IMR-90 (cell line): ENCODE measurements around the gene SH3TC1. TPM values are rescaled to one million over a fixed set of nuclear protein-coding genes. Genes with fewer than 3 reads are reported as not detected.

Experiments used
- ATAC-seq: fragments of 200-7000 bp; cut with Tn5 transposase; 2 replicates; pipeline ENCODE4 v1.9.1; 2020; ENCODE audit warnings: low read depth, mild to moderate bottlenecking, moderate library complexity
- BruUV-seq: library from RNA; stranded (reverse); fragments of 400-500 nt; replicated peaks from 2 replicates; lab custom pipeline; 2021; lab: Mats Ljungman, UMichigan
- CTCF ChIA-PET: fragments of 300-600 bp; formaldehyde crosslinking; extraction: SDS; loops from one replicate; lab custom pipeline; 2021; ENCODE audit warnings: antibody characterized with exemption; lab: Yijun Ruan, JAX
- POLR2A ChIA-PET: fragments of 300-600 bp; sonication (Branson Sonifier 250); formaldehyde crosslinking; loops from one replicate; lab custom pipeline; 2022; ENCODE audit warnings: antibody characterized with exemption; ENCODE audit not compliant: unreplicated experiment; lab: Charles Lee
- DNase-seq: peaks from one replicate; pipeline ENCODE4 v3.0.0; 2013
- H2AFZ ChIP-seq: replicated peaks from 2 replicates; pipeline ENCODE3; 2013; ENCODE audit warnings: low read length, mild to moderate bottlenecking; ENCODE audit not compliant: poor library complexity
- H2AK5ac ChIP-seq: 2 replicates; pipeline ENCODE4 v1.6.1; 2013; ENCODE audit warnings: low read depth, low read length, inconsistent platforms
- H2AK9ac ChIP-seq: replicated peaks from 2 replicates; pipeline ENCODE3; 2013; ENCODE audit warnings: mild to moderate bottlenecking, low read depth, low read length, moderate library complexity; ENCODE audit not compliant: poor library complexity
- H2BK120ac ChIP-seq: 2 replicates; pipeline ENCODE4 v1.6.1; 2013; ENCODE audit warnings: low read depth, low read length, inconsistent platforms
- H2BK15ac ChIP-seq: 3 replicates; pipeline ENCODE4 v1.6.1; 2013; ENCODE audit warnings: low read depth, low read length, inconsistent platforms
- H2BK20ac ChIP-seq: 2 replicates; pipeline ENCODE4 v1.6.1; 2013; ENCODE audit warnings: low read depth, mild to moderate bottlenecking, inconsistent platforms, low read length, moderate library complexity
- H2BK5ac ChIP-seq: 2 replicates; pipeline ENCODE4 v1.6.1; 2013; ENCODE audit warnings: mild to moderate bottlenecking, low read depth, low read length, inconsistent platforms; ENCODE audit not compliant: poor library complexity, severe bottlenecking
- H3K14ac ChIP-seq: replicated peaks from 2 replicates; pipeline ENCODE4 v1.6.1; 2013; ENCODE audit warnings: low read depth, low read length, inconsistent platforms
- H3K18ac ChIP-seq: 2 replicates; pipeline ENCODE4 v1.6.1; 2013; ENCODE audit warnings: low read depth, low read length, control low read depth
- H3K23ac ChIP-seq: 2 replicates; pipeline ENCODE4 v1.6.1; 2013; ENCODE audit warnings: low read depth, low read length, inconsistent platforms
- H3K27ac ChIP-seq: 2 replicates; pipeline ENCODE4 v1.5.1; 2013; ENCODE audit warnings: mild to moderate bottlenecking, control low read depth, low read length; ENCODE audit not compliant: insufficient read depth
- H3K27me3 ChIP-seq: 2 replicates; pipeline ENCODE4 v1.6.1; 2013; ENCODE audit warnings: low read length; ENCODE audit not compliant: control insufficient read depth, insufficient read depth
- H3K36me3 ChIP-seq: 2 replicates; pipeline ENCODE4 v1.6.1; 2013; ENCODE audit warnings: low read length, mixed read lengths; ENCODE audit not compliant: control insufficient read depth, insufficient read depth
- H3K4ac ChIP-seq: 2 replicates; pipeline ENCODE4 v1.6.1; 2013; ENCODE audit warnings: low read depth, low read length, inconsistent platforms
- H3K4me1 ChIP-seq: 2 replicates; pipeline ENCODE4 v1.6.1; 2013; ENCODE audit warnings: low read length, mixed read lengths; ENCODE audit not compliant: control insufficient read depth, insufficient read depth
- H3K4me2 ChIP-seq: 2 replicates; pipeline ENCODE4 v1.6.1; 2013; ENCODE audit warnings: low read depth, mild to moderate bottlenecking, control low read depth, low read length, moderate library complexity
- H3K4me3 ChIP-seq: 2 replicates; pipeline ENCODE4 v1.5.1; 2013; ENCODE audit warnings: low read depth, mild to moderate bottlenecking, control low read depth, low read length, moderate library complexity; ENCODE audit not compliant: insufficient read depth
- H3K56ac ChIP-seq: 2 replicates; pipeline ENCODE4 v1.6.1; 2013; ENCODE audit warnings: low read length, inconsistent platforms; ENCODE audit not compliant: insufficient read depth; ENCODE audit errors: extremely low read depth
- H3K79me1 ChIP-seq, 2 experiments: 2 replicates each; pipeline ENCODE4 v1.6.1; 2013; ENCODE audit warnings: low read length in 2 of 2, inconsistent platforms in 1 of 2, low read depth in 1 of 2
- H3K9ac ChIP-seq: 2 replicates; pipeline ENCODE4 v1.6.1; 2013; ENCODE audit warnings: low read depth, low read length, control low read depth
- H3K9me1 ChIP-seq: 2 replicates; pipeline ENCODE4 v1.6.1; 2013; ENCODE audit warnings: low read length, inconsistent platforms; ENCODE audit not compliant: insufficient read depth
- H3K9me3 ChIP-seq: 2 replicates; pipeline ENCODE4 v1.6.1; 2013; ENCODE audit warnings: low read length; ENCODE audit not compliant: control insufficient read depth, insufficient read depth
- H4K20me1 ChIP-seq: 2 replicates; pipeline ENCODE4 v1.6.1; 2013; ENCODE audit warnings: low read length, inconsistent platforms; ENCODE audit not compliant: insufficient read depth
- H4K5ac ChIP-seq: 2 replicates; pipeline ENCODE4 v1.6.1; 2013; ENCODE audit warnings: mild to moderate bottlenecking, low read depth, low read length, control low read depth
- H4K8ac ChIP-seq, 2 experiments: 2 replicates each; pipeline ENCODE4 v1.6.1; 2013; ENCODE audit warnings: low read depth in 2 of 2, low read length in 2 of 2, control low read depth in 1 of 2, inconsistent platforms in 1 of 2
- H4K91ac ChIP-seq: 2 replicates; pipeline ENCODE4 v1.6.1; 2013; ENCODE audit warnings: low read depth, low read length, inconsistent platforms; ENCODE audit not compliant: insufficient read depth
- BHLHE40 ChIP-seq: fragments of 150-350 bp; IDR thresholded peaks from 2 replicates; pipeline ENCODE4 v1.6.1; 2016; ENCODE audit warnings: mild to moderate bottlenecking, low read depth, low read length
- CHD1 ChIP-seq: IDR thresholded peaks from 2 replicates; pipeline ENCODE4 v1.6.1; 2012; ENCODE audit warnings: low read depth, low read length, improper control_type of control experiment
- CTCF ChIP-seq: conservative IDR thresholded peaks from 2 replicates; pipeline ENCODE4 v1.5.1; 2012; ENCODE audit warnings: mild to moderate bottlenecking, low read depth, low read length, improper control_type of control experiment
- FOS ChIP-seq: fragments of 150-350 bp; IDR thresholded peaks from 2 replicates; pipeline ENCODE4 v1.6.1; 2016; ENCODE audit warnings: low read depth, low read length
- MAFK ChIP-seq: IDR thresholded peaks from 2 replicates; pipeline ENCODE4 v1.6.1; 2012; ENCODE audit warnings: low read depth, low read length, improper control_type of control experiment
- MXI1 ChIP-seq: IDR thresholded peaks from 2 replicates; pipeline ENCODE4 v1.6.1; 2012; ENCODE audit warnings: low read depth, mild to moderate bottlenecking, low read length, moderate library complexity, borderline replicate concordance
- NFE2L2 ChIP-seq: fragments of 150-350 bp; IDR thresholded peaks from 2 replicates; pipeline ENCODE4 v1.6.1; 2016; ENCODE audit warnings: low read depth, mild to moderate bottlenecking, low read length
- RAD21 ChIP-seq: IDR thresholded peaks from 2 replicates; pipeline ENCODE4 v1.6.1; 2012; ENCODE audit warnings: low read length, improper control_type of control experiment
- RCOR1 ChIP-seq: IDR thresholded peaks from 2 replicates; pipeline ENCODE4 v1.6.1; 2012; ENCODE audit warnings: mild to moderate bottlenecking, low read length, improper control_type of control experiment; ENCODE audit not compliant: insufficient replicate concordance
- RFX5 ChIP-seq: IDR thresholded peaks from 2 replicates; pipeline ENCODE4 v1.8.0; 2012; ENCODE audit warnings: low read depth, mild to moderate bottlenecking, low read length, moderate library complexity
- SMC3 ChIP-seq: fragments of 150-350 bp; IDR thresholded peaks from 2 replicates; pipeline ENCODE4 v1.6.1; 2016; ENCODE audit warnings: low read depth, mild to moderate bottlenecking, antibody characterized with exemption, low read length, moderate library complexity
- WGBS, 2 experiments: methylation state at CpG; one replicate each; pipeline versions ENCODE4 v1.1.5 to v1.1.7; 2013; ENCODE audit warnings: missing lambda C conversion rate in 2 of 2; ENCODE audit not compliant: insufficient read length in 1 of 2; ENCODE audit errors: extremely low coverage in 2 of 2; 5-methylcytosine and 5-hydroxymethylcytosine counted together
- dilution Hi-C: fragments of 300-500 bp; cut with HindIII; formaldehyde crosslinking; loops from one replicate; pipeline ENCODE4 v1.14.3; 2018; ENCODE audit warnings: low sequenced_read_pairs; ENCODE audit not compliant: unreplicated experiment
- in situ Hi-C: fragments of 300-500 bp; cut with MboI; formaldehyde crosslinking; loops from 3 replicates; pipeline ENCODE4 v1.14.3; 2019; ENCODE audit warnings: low sequenced_read_pairs, inconsistent platforms, mixed read lengths
- intact Hi-C: fragments of 100-400 bp; cut with micrococcal nuclease; formaldehyde crosslinking; loops from 2 replicates; pipeline ENCODE4 v1.10.0; 2022
- polyA plus RNA-seq, 3 experiments: library from polyadenylated mRNA; depleted of rRNA; stranded (reverse); fragments of >200 nt; gene quantifications; 2 replicates each; pipeline ENCODE4 v1.2.3, GENCODE V29; 2012; ENCODE audit warnings: low replicate concordance in 1 of 3
- total RNA-seq: library from RNA; depleted of rRNA; stranded (reverse); fragments of >200 nt; gene quantifications from 2 replicates; pipeline ENCODE4 v1.2.3, GENCODE V29; 2012

Gene SH3TC1
- total and polyA plus RNA-seq, 2 of the 4 experiments (the other 2 are of a cell fraction), result 1.6 to 2.2 TPM

- Histone ChIP-seq H3K79me1 (no peaks in the 10 kb centered on the region), H3K27ac (no peak overlapping the region), H4K5ac (no peak overlapping the region), H2BK15ac (no peak overlapping the region), H4K20me1 (peaks cover 6% of the 10 kb centered on the region), H3K18ac (no peak overlapping the region), H3K4ac (no peak overlapping the region), H3K27me3 (peaks cover 44% of the 10 kb centered on the region), H3K23ac (no peak overlapping the region), H2BK120ac (no peak overlapping the region), H3K9me1 (no peaks in the 10 kb centered on the region), H3K14ac (no peak overlapping the region), H2AK9ac (no peak overlapping the region), H3K4me2 (no peak overlapping the region), H3K36me3 (no peaks in the 10 kb centered on the region), H3K4me1 (no peaks in the 10 kb centered on the region), H2BK5ac (no peak overlapping the region), H2AFZ (no peak overlapping the region), H3K9me3 (peaks cover 4% of the 10 kb centered on the region), H2AK5ac (no peak overlapping the region), H3K9ac (no peak overlapping the region), H4K8ac (no peak overlapping the region), H3K56ac (no peak overlapping the region), H4K91ac (no peak overlapping the region), H2BK20ac (no peak overlapping the region), H3K4me3 (no peak overlapping the region)
- CTCF ChIA-PET, result no interaction called here
- BruUV-seq, result no TSS peak
- POLR2A ChIA-PET, result no interaction called here
- dilution Hi-C loops, result no loop called here
- DNase-seq, result no peak
- TF ChIP-seq MAFK (no peak), RCOR1 (no peak), FOS (no peak), CTCF (no peak), RFX5 (no peak), MXI1 (no peak), BHLHE40 (no peak), CHD1 (no peak), SMC3 (no peak), RAD21 (no peak), NFE2L2 (no peak)
- in situ Hi-C loops, result no loop called here
- WGBS, 2 experiments, result 20% methylated on average over 1 of the region's 13 CpGs; no CpG with 5 or more reads in 1 of the 2 experiments
- intact Hi-C loops, result no loop called here
- no peak for ATAC-seq
These were observed 25.4 kb upstream of the SH3TC1 start for GRCh38 chr4:8173492-8174242.
